Upper lobe of right lung (tissue), 1 donor: ENCODE results near the gene INTS11. TPM values are rescaled to one million over a fixed set of nuclear protein-coding genes. Genes with fewer than 3 reads are reported as not detected.

Experiments used
- ATAC-seq: fragments of 200-7000 bp; cut with Tn5 transposase; one replicate; pipeline ENCODE4 v1.9.1; 2020; ENCODE audit warnings: mild to moderate bottlenecking, moderate library complexity
- DNase-seq: peaks from one replicate; pipeline ENCODE4 v3.0.0-alpha.2; 2020
- H3K27ac ChIP-seq: fragments of 200-600 bp; one replicate; pipeline ENCODE4 v1.8.0; 2022
- H3K27me3 ChIP-seq: fragments of 200-600 bp; one replicate; pipeline ENCODE4 v1.8.0; 2022; ENCODE audit warnings: mild to moderate bottlenecking
- H3K36me3 ChIP-seq: fragments of 200-600 bp; one replicate; pipeline ENCODE4 v1.8.0; 2022
- H3K4me1 ChIP-seq: fragments of 200-600 bp; one replicate; pipeline ENCODE4 v1.8.0; 2022
- H3K4me3 ChIP-seq: fragments of 200-600 bp; one replicate; pipeline ENCODE4 v1.8.0; 2022; ENCODE audit warnings: mild to moderate bottlenecking
- H3K9me3 ChIP-seq: fragments of 200-600 bp; one replicate; pipeline ENCODE4 v1.8.0; 2022
- CTCF ChIP-seq: fragments of 200-600 bp; IDR thresholded peaks from one replicate; pipeline ENCODE4 v1.8.0; 2022; ENCODE audit warnings: antibody characterized with exemption
- intact Hi-C: fragments of 100-400 bp; cut with DNase I; formaldehyde crosslinking; loops from one replicate; pipeline ENCODE4 v1.11.0; 2022
- total RNA-seq: library from RNA; stranded (reverse); fragmentation: NEBNext Ultra II Directional; extraction: Animal tissue kit (Norgen Biotek cat#: 25700); gene quantifications from one replicate; pipeline ENCODE4 v1.2.1, GENCODE V29; 2021
- donor health status: DM: no; HTN: yes; CAD: no; lungs with severe emphysema.

Gene INTS11
- total RNA-seq, 1 donor from 2014 or later, result 81.9 TPM

GRCh38 chr1:1359308-1359663 is 34.8 kb upstream of the INTS11 start:
- Histone ChIP-seq H3K36me3 (no peaks in the 10 kb centered on the region), H3K27ac (peak overlapping the region; percentile 81), H3K4me3 (no peak overlapping the region), H3K27me3 (peaks cover 13% of the 10 kb centered on the region), H3K4me1 (peaks cover 25% of the 10 kb centered on the region), H3K9me3 (no peaks in the 10 kb centered on the region)
- no peak for DNase-seq
- intact Hi-C loops, result no loop called here
- ATAC-seq, result no peak
- TF ChIP-seq CTCF, result no peak

DNA sequence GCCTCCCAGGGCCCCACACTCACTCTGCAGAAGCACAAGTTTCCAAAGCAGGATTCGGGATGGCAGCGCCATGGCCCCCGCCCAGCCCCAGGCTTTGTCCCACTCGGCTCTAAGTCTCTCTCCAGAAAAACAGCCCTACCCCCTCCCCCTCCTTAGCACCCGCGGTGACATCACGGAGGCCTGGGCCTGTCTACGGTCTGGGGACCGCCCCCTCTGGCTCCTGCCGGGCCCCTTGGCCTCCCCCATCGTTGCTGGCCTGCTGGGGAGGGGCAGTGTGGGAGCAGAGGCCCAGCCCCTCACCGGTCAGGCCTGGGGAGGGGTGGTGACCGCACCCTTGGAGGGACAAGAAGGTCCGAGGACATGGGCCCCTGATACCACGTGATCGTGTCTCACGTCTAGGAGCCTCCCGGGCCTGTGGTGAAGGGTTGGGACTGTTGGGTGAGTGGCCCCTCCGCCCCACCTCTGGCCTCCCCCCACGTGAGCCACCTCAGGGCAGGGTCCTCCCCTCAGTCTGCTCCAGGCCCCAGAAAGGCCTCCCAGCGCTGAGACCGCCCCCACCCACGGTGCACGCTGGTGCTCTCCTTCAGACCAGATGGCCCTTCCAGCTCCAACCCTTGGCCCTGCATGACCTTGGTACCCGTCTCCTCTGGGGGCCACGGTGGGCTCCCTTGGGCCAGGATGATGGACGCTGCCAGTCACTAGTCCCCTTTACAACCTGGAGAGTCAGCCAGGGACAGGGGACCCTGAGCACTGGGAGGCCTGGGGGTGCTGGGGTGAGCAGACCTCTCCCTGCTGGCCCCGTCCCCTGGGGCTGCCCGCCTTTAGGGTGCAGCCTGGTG is 34.2 kb upstream of the INTS11 start, which contains the start of gene MXRA8:
Gene MXRA8, minus strand, starts transcription at position 123 of the 839 bp plus-strand sequence. Its CDS starts 51 bp downstream, at position 72.
- Histone ChIP-seq H3K4me1 (peaks cover 30% of the 10 kb centered on the region), H3K27me3 (peaks cover 17% of the 10 kb centered on the region), H3K27ac (peak within 1 kb of the TSS; percentile 81), H3K9me3 (no peaks in the 10 kb centered on the region), H3K36me3 (no peaks in the 10 kb centered on the region), H3K4me3 (peak within 1 kb of the TSS; percentile 54)
- DNase-seq (peak; percentile 68), ATAC-seq (peak; percentile 54)
- intact Hi-C loops, result no loop called here
- TF ChIP-seq CTCF, result no peak

DNA sequence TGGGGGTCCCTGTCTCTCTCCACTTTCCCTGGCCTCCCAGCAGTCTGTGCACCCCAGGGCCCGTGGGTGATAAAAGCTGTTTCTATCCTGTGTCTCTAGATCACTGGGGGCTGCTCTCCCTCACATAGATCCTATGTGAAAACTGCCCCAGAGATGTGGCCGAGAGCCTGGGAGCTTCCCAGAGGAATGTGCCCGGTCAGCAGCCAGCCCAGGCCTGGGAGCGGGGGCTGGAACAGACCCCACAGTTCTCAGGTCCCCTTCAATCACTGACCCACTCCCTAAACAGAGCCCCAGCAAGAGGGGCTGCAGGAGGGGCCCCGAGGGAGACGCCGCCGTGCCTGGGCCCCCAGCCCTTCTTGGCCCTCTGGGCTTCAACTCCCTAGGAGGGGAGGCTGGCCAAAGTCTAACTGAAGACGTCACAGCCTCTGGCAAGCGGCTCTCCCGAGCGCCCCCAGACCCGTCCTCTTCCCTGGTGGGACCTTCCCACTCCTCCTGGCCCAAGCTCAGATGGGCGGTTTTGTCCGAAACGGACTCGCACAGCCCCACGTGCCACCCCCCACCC is 33.5 kb upstream of the INTS11 start:
- Histone ChIP-seq H3K36me3 (no peaks in the 10 kb centered on the region), H3K27me3 (peaks cover 23% of the 10 kb centered on the region), H3K9me3 (no peaks in the 10 kb centered on the region), H3K4me3 (peak overlapping the region; percentile 54), H3K4me1 (peaks cover 35% of the 10 kb centered on the region), H3K27ac (peak overlapping the region; percentile 81)
- intact Hi-C loops, result no loop called here
- TF ChIP-seq CTCF, result no peak
- ATAC-seq, result no peak
- DNase-seq, result no peak

DNA sequence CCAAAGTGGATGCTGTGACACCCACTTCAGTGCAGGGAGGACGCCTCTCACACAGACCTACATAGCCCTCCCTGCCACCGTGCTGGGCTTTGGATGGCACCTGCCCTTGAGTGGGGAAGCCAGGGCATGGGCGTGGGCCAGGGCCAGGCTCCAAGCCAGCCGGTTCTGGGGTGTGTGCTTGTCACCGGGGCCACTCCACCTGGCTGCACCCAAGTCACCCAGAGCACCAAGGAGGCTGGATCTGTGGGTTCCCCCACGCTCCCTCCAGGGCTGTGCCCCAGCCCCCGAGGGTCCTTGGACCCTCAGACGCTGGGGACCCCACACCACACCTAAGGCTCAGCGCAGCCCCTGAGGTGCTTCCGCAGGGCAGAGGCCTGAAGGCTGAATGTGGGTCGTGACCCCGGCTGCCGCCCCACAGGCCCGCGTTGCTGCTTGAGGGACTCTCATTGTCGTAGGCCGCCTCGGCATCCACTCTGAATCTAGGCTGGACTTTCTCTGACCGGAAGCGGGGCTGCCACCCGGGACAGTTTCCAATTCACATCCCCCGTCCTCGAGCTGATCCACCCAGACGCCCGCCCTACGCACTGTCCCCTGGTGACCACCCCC is 32.4 kb upstream of the INTS11 start:
- ATAC-seq, result peak; percentile 20
- Histone ChIP-seq H3K4me3 (peak overlapping the region; percentile 54), H3K4me1 (peaks cover 35% of the 10 kb centered on the region), H3K27ac (peak overlapping the region; percentile 81), H3K9me3 (no peaks in the 10 kb centered on the region), H3K36me3 (no peaks in the 10 kb centered on the region), H3K27me3 (peaks cover 23% of the 10 kb centered on the region)
- no peak for TF ChIP-seq CTCF
- no peak for DNase-seq
- intact Hi-C loops, result no loop called here

DNA sequence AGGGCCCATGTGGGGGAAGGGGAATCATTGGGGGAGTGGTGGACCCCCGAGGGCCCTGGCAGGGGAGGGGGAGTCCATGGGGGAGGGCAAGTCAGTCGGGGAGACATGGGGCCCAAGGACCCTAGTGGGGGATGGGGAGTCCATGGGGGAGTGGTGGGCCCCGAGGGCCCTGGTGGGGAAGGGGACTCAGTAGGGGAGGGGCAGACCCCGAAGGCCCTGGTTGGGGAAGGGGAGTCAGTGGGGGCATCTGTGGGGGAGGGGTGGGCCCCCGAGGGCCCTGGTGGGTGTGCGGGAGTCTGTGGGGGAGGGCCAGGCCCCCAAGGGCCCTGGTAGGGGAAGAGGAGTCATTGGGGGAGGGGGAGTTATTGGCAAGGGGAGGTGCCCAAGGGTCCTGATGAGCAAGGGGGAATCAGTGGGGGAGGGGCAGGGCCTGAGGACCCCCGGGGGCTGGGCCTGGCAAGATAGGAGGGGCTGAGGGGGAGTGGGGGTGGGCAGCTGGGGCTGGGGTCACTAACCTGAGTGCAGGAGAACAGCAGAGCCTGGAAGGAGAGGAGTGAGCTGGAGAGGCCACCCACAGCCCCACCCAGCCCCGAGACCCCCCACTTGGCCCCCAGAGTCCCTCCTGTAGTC is 31.8 kb upstream of the INTS11 start:
- Histone ChIP-seq H3K36me3 (no peaks in the 10 kb centered on the region), H3K9me3 (no peaks in the 10 kb centered on the region), H3K27me3 (peaks cover 23% of the 10 kb centered on the region), H3K4me1 (peaks cover 35% of the 10 kb centered on the region), H3K27ac (peak overlapping the region; percentile 81), H3K4me3 (peak overlapping the region; percentile 54)
- DNase-seq, result no peak
- intact Hi-C loops, result no loop called here
- TF ChIP-seq CTCF, result no peak
- ATAC-seq, result no peak
